Smooth muscle cell (in vitro differentiated cells): Measurements from ENCODE around the gene SMYD5. TPM values are rescaled to one million over a fixed set of nuclear protein-coding genes. Genes with fewer than 3 reads are reported as not detected.
"Not testable (repeated sequence)": the region's sequence is repeated elsewhere in the genome, so short reads cannot be mapped to it uniquely, and the experiment has no call there.

ENCODE experiments used
- DNase-seq: peaks from one replicate; lab custom pipeline; 2025; ENCODE audit not compliant: unreplicated experiment; lab: John Stamatoyannopoulos, UW
- H2AFZ ChIP-seq: fragments of 200-600 bp; sonication (generic); 2 replicates; pipeline ENCODE4 v1.6.0; 2016; ENCODE audit warnings: antibody characterized with exemption, low read depth, mild to moderate bottlenecking
- H3F3A ChIP-seq: fragments of 200-600 bp; sonication (generic); 2 replicates; pipeline ENCODE4 v1.6.0; 2017; ENCODE audit warnings: antibody characterized with exemption, low read depth
- H3K27ac ChIP-seq: fragments of 200-600 bp; sonication (generic); 2 replicates; pipeline ENCODE4 v1.5.1; 2016; ENCODE audit warnings: low read depth, mild to moderate bottlenecking
- H3K27me3 ChIP-seq: fragments of 200-600 bp; sonication (generic); 2 replicates; pipeline ENCODE4 v1.6.1; 2016; ENCODE audit warnings: low read depth, mild to moderate bottlenecking
- H3K36me3 ChIP-seq: fragments of 200-600 bp; sonication (generic); 2 replicates; pipeline ENCODE4 v1.5.1; 2016; ENCODE audit warnings: low read depth
- H3K4me1 ChIP-seq: fragments of 200-600 bp; sonication (generic); 2 replicates; pipeline ENCODE4 v1.5.1; 2016; ENCODE audit warnings: low read depth
- H3K4me2 ChIP-seq: fragments of 200-600 bp; sonication (generic); 2 replicates; pipeline ENCODE4 v1.6.0; 2016; ENCODE audit warnings: mild to moderate bottlenecking
- H3K4me3 ChIP-seq: fragments of 200-600 bp; sonication (generic); 2 replicates; pipeline ENCODE4 v1.5.1; 2016; ENCODE audit warnings: mild to moderate bottlenecking
- H3K79me2 ChIP-seq: fragments of 200-600 bp; sonication (generic); 2 replicates; pipeline ENCODE4 v1.6.0; 2016; ENCODE audit warnings: low read depth, mild to moderate bottlenecking
- H3K9ac ChIP-seq: fragments of 200-600 bp; sonication (generic); 2 replicates; pipeline ENCODE4 v1.6.0; 2016; ENCODE audit warnings: low read depth
- H3K9me3 ChIP-seq: fragments of 200-600 bp; sonication (generic); replicated peaks from 2 replicates; pipeline ENCODE4 v1.5.1; 2016; ENCODE audit warnings: low read depth
- H4K20me1 ChIP-seq: fragments of 200-600 bp; sonication (generic); 2 replicates; pipeline ENCODE4 v1.6.0; 2016; ENCODE audit warnings: low read depth
- CTCF ChIP-seq: fragments of 200-600 bp; sonication (generic); IDR thresholded peaks from 2 replicates; pipeline ENCODE4 v1.5.1; 2017; ENCODE audit warnings: borderline replicate concordance, mild to moderate bottlenecking, antibody characterized with exemption; ENCODE audit not compliant: insufficient read depth, poor library complexity, severe bottlenecking
- WGBS: methylation state at CpG from one replicate; pipeline ENCODE4 v1.1.7; 2016; ENCODE audit warnings: low lambda C conversion rate; 5-methylcytosine and 5-hydroxymethylcytosine counted together
- polyA plus RNA-seq: library from polyadenylated mRNA; unstranded; fragments of >200 nt; fragmentation: Nextera tagmentation; extraction: Ambion mirVana; gene quantifications from 2 replicates; pipeline ENCODE4 v1.2.1, GENCODE V29; 2016
- total RNA-seq: library from RNA; depleted of rRNA; stranded (reverse); fragments of >200 nt; gene quantifications from 2 replicates; pipeline ENCODE4 v1.2.3, GENCODE V29; 2014

Gene SMYD5
- total and polyA plus RNA-seq, 2 experiments from 2014 or later, result 10.8 to 16.5 TPM

GRCh38 chr2:73262108-73262651 lies 48.1 kb downstream of the SMYD5 start:
- Histone ChIP-seq H3K27ac (no peak overlapping the region), H4K20me1 (peaks cover 4% of the 10 kb centered on the region), H3K4me3 (no peak overlapping the region), H3F3A (no peaks in the 10 kb centered on the region), H3K9ac (no peak overlapping the region), H2AFZ (no peak overlapping the region), H3K4me2 (no peak overlapping the region), H3K79me2 (no peaks in the 10 kb centered on the region), H3K9me3 (no peaks in the 10 kb centered on the region), H3K27me3 (no peaks in the 10 kb centered on the region), H3K4me1 (no peaks in the 10 kb centered on the region), H3K36me3 (no peaks in the 10 kb centered on the region)
- TF ChIP-seq CTCF, result no peak
- no peak for DNase-seq
- WGBS, result 93% methylated on average over 4 of the region's 4 CpGs

- not testable (repeated sequence) for H3K4me1 ChIP-seq, H3K27me3 ChIP-seq, H3K4me3 ChIP-seq, H3K27ac ChIP-seq, H3K36me3 ChIP-seq, DNase-seq, H3K4me2 ChIP-seq, H4K20me1 ChIP-seq, H3K9ac ChIP-seq, H2AFZ ChIP-seq, H3K9me3 ChIP-seq, H3F3A ChIP-seq, H3K79me2 ChIP-seq
- WGBS, result 95% methylated on average over 18 of the region's 18 CpGs
These were observed 48.8 kb downstream of the SMYD5 start for GRCh38 chr2:73262691-73263429.

- Histone ChIP-seq H3K4me2 (no peak overlapping the region), H3K27me3 (peaks cover 15% of the 10 kb centered on the region), H3K4me3 (no peak overlapping the region), H3K4me1 (peaks cover 3% of the 10 kb centered on the region), H3K9ac (no peak overlapping the region), H3F3A (no peaks in the 10 kb centered on the region), H3K9me3 (no peaks in the 10 kb centered on the region), H4K20me1 (peaks cover 12% of the 10 kb centered on the region), H3K79me2 (no peaks in the 10 kb centered on the region), H2AFZ (no peak overlapping the region), H3K27ac (no peak overlapping the region), H3K36me3 (no peaks in the 10 kb centered on the region)
- DNase-seq, result no peak
- no peak for TF ChIP-seq CTCF
- WGBS, result 97% methylated on average over 16 of the region's 16 CpGs
These were observed 49.7 kb downstream of the SMYD5 start for GRCh38 chr2:73263540-73264331.

- H3K9ac ChIP-seq, result no peak overlapping the region
- no peak overlapping the region for H3K4me2 ChIP-seq
- WGBS, result 93% methylated on average over 13 of the region's 15 CpGs
- no peak overlapping the region for H3K27ac ChIP-seq
- peaks cover 8% of the 10 kb centered on the region for H3K4me1 ChIP-seq
- no peaks in the 10 kb centered on the region for H3F3A ChIP-seq
- peaks cover 20% of the 10 kb centered on the region for H3K27me3 ChIP-seq
- H2AFZ ChIP-seq, result no peak overlapping the region
- H4K20me1 ChIP-seq, result peaks cover 16% of the 10 kb centered on the region
- no peaks in the 10 kb centered on the region for H3K9me3 ChIP-seq
- H3K36me3 ChIP-seq, result no peaks in the 10 kb centered on the region
- TF ChIP-seq CTCF, result no peak
- no peak for DNase-seq
- no peaks in the 10 kb centered on the region for H3K79me2 ChIP-seq
- H3K4me3 ChIP-seq, result no peak overlapping the region
These were observed 50.2 kb downstream of the SMYD5 start for GRCh38 chr2:73264332-73264606.
